Measurements from ENCODE around the gene P4HTM. TPM values are rescaled to one million over a fixed set of nuclear protein-coding genes. Genes with fewer than 3 reads are reported as not detected.

The P4HTM gene
- total and polyA plus RNA-seq, 2 donors (not counting 3 experiments of a cell fraction or from before 2014, with no cell fraction given): 23.0 to 32.7 TPM

DNA sequence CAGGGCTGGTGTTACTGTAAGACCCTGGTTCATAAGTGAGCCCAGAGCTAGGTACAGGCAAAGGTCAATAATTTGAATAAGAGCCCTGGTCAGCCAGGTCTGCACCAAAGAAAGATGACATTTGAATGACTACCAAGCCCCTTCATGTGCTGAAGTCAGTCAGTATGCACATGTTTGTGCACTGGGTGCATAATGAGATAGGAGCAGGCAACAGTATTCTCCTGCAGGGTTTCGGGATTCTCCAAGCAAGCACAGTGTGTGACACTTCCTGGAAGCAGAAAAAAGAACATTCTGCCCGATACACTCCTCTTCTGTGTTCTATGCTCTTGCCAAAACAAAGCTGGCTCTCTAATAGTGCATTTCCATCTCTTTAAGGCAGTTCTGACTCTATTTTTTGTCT is 44.6 kb downstream of the P4HTM start:
- dilution Hi-C loops (cut with MboI; ENCODE audit: extremely low pct_ligation_motif_present, low sequenced_read_pairs) (no loop called here), intact Hi-C loops (cut with micrococcal nuclease) (no loop called here)
- Histone ChIP-seq H3K9me1 (replicated peaks; ENCODE audit: control insufficient read depth, extremely low read depth, insufficient read depth, low read length) (no peaks in the 10 kb centered on the region), H3K27me3 (ENCODE audit: control insufficient read depth in 2 of 2, insufficient read depth in 2 of 2, low read length in 2 of 2) (no peaks in the 10 kb centered on the region), H3K4me2 (ENCODE audit: insufficient read depth, low read length) (no peak overlapping the region), H4K20me1 (replicated peaks; ENCODE audit: control insufficient read depth, extremely low read depth, insufficient read depth, low read length) (no peaks in the 10 kb centered on the region), H3K79me2 (ENCODE audit: control insufficient read depth, insufficient read depth, low read length) (no peaks in the 10 kb centered on the region), H3K9me3 (replicated peaks; ENCODE audit: control insufficient read depth, insufficient read depth, low read length) (no peaks in the 10 kb centered on the region), H3K4me1 (ENCODE audit: control insufficient read depth, extremely low read depth, insufficient read depth, low read length) (no peaks in the 10 kb centered on the region), H3K9ac (replicated peaks; ENCODE audit: extremely low read depth, insufficient read depth, low read length) (no peak overlapping the region), H3K4me3 (replicated peaks in 1 of 3; ENCODE audit: insufficient read depth in 1 of 3, low read depth in 1 of 3, low read length in 3 of 3) (no peak overlapping the region), H3K27ac (ENCODE audit: insufficient read depth, low read depth, low read length) (no peak overlapping the region), H3K36me3 (ENCODE audit: control insufficient read depth in 2 of 2, extremely low read depth in 1 of 2, insufficient read depth in 2 of 2, low read length in 2 of 2) (peaks cover 15 to 30% of the 10 kb centered on the region in 2 experiments), H2AFZ (ENCODE audit: low read depth, low read length) (no peak overlapping the region)
- no TSS peak for BruUV-seq (replicated peaks)
- ChIA-PET CTCF (interaction anchor here (1.0 to 2.3 kb wide), 2 partner anchors 12 to 47 kb away, joined by 3 to 8 read pairs; no protein-coding TSS in a partner anchor), POLR2A (no interaction called here)
- DNase-seq (ENCODE audit: low read depth, low spot score): no peak
- TF ChIP-seq FOS (IDR thresholded peaks at IDR 0.05; ENCODE audit: borderline replicate concordance, insufficient read depth, low read length) (no peak), CTCF (IDR thresholded peaks at IDR 0.05; ENCODE audit: extremely low read depth in 1 of 2, insufficient read depth in 1 of 2, low read depth in 1 of 2, low read length in 2 of 2) (no peak), POLR2A (IDR thresholded peaks at IDR 0.05; ENCODE audit: low read depth, low read length) (no peak)
- no peak for FAIRE-seq

GRCh38 chr3:49035281-49035680 is 45.2 kb downstream of the P4HTM start:
- Histone ChIP-seq H3K9ac (replicated peaks; ENCODE audit: extremely low read depth, insufficient read depth, low read length) (no peak overlapping the region), H3K4me2 (ENCODE audit: insufficient read depth, low read length) (no peak overlapping the region), H3K36me3 (ENCODE audit: control insufficient read depth in 2 of 2, extremely low read depth in 1 of 2, insufficient read depth in 2 of 2, low read length in 2 of 2) (peaks cover 15 to 30% of the 10 kb centered on the region in 2 experiments), H3K79me2 (ENCODE audit: control insufficient read depth, insufficient read depth, low read length) (no peaks in the 10 kb centered on the region), H3K27ac (ENCODE audit: insufficient read depth, low read depth, low read length) (no peak overlapping the region), H3K4me1 (ENCODE audit: control insufficient read depth, extremely low read depth, insufficient read depth, low read length) (no peaks in the 10 kb centered on the region), H3K4me3 (replicated peaks in 1 of 3; ENCODE audit: insufficient read depth in 1 of 3, low read depth in 1 of 3, low read length in 3 of 3) (no peak overlapping the region), H3K9me1 (replicated peaks; ENCODE audit: control insufficient read depth, extremely low read depth, insufficient read depth, low read length) (no peaks in the 10 kb centered on the region), H2AFZ (ENCODE audit: low read depth, low read length) (no peak overlapping the region), H3K27me3 (ENCODE audit: control insufficient read depth in 2 of 2, insufficient read depth in 2 of 2, low read length in 2 of 2) (no peaks in the 10 kb centered on the region), H3K9me3 (replicated peaks; ENCODE audit: control insufficient read depth, insufficient read depth, low read length) (no peaks in the 10 kb centered on the region), H4K20me1 (replicated peaks; ENCODE audit: control insufficient read depth, extremely low read depth, insufficient read depth, low read length) (no peaks in the 10 kb centered on the region)
- no peak for DNase-seq (ENCODE audit: low read depth, low spot score)
- intact Hi-C loops (cut with micrococcal nuclease) (no loop called here), dilution Hi-C loops (cut with MboI; ENCODE audit: extremely low pct_ligation_motif_present, low sequenced_read_pairs) (no loop called here)
- POLR2A ChIA-PET: no interaction called here
- BruUV-seq (replicated peaks): no TSS peak
- CTCF ChIA-PET: interaction anchor here (1.0 to 2.3 kb wide), 2 partner anchors 13 to 48 kb away, joined by 3 to 8 read pairs; no protein-coding TSS in a partner anchor
- FAIRE-seq: no peak
- TF ChIP-seq FOS (IDR thresholded peaks at IDR 0.05; ENCODE audit: borderline replicate concordance, insufficient read depth, low read length) (no peak), EZH2 (IDR thresholded peaks at IDR 0.05; ENCODE audit: borderline replicate concordance, low read depth, low read length, severe bottlenecking) (no peak), POLR2A (IDR thresholded peaks at IDR 0.05; ENCODE audit: low read depth, low read length) (no peak), JUN (IDR thresholded peaks at IDR 0.05; ENCODE audit: borderline replicate concordance, insufficient read depth, insufficient read length, low read depth) (no peak), CTCF (IDR thresholded peaks at IDR 0.05; ENCODE audit: extremely low read depth in 1 of 2, insufficient read depth in 1 of 2, low read depth in 1 of 2, low read length in 2 of 2) (no peak), POLR2AphosphoS5 (IDR thresholded peaks at IDR 0.05; ENCODE audit: insufficient read depth, low read depth, low read length) (no peak), GATA2 (IDR thresholded peaks at IDR 0.05; ENCODE audit: insufficient read depth, insufficient read length, low read depth, low read length) (no peak)
- TF ChIP-seq, protein P1, sequence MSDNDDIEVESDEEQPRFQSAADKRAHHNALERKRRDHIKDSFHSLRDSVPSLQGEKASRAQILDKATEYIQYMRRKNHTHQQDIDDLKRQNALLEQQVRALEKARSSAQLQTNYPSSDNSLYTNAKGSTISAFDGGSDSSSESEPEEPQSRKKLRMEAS (IDR thresholded peaks at IDR 0.05; ENCODE audit: insufficient read depth, insufficient read length): no peak

Data from endothelial cell of umbilical vein (primary cell).